ENCODE data around the gene KCNK1.

KCNK1 gene

GRCh38 chr1:233710031-233710430 is 96.1 kb downstream of the KCNK1 start:
- TF ChIP-seq, protein P1, sequence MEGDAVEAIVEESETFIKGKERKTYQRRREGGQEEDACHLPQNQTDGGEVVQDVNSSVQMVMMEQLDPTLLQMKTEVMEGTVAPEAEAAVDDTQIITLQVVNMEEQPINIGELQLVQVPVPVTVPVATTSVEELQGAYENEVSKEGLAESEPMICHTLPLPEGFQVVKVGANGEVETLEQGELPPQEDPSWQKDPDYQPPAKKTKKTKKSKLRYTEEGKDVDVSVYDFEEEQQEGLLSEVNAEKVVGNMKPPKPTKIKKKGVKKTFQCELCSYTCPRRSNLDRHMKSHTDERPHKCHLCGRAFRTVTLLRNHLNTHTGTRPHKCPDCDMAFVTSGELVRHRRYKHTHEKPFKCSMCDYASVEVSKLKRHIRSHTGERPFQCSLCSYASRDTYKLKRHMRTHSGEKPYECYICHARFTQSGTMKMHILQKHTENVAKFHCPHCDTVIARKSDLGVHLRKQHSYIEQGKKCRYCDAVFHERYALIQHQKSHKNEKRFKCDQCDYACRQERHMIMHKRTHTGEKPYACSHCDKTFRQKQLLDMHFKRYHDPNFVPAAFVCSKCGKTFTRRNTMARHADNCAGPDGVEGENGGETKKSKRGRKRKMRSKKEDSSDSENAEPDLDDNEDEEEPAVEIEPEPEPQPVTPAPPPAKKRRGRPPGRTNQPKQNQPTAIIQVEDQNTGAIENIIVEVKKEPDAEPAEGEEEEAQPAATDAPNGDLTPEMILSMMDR (IDR thresholded peaks at IDR 0.05; ENCODE audit: control insufficient read depth, extremely low read depth, insufficient read depth), result no peak
- H3K4me3 ChIP-seq (ENCODE audit: low read depth, low read length), result no peak overlapping the region
- DNase-seq (ENCODE audit: low read depth), result no peak

DNA sequence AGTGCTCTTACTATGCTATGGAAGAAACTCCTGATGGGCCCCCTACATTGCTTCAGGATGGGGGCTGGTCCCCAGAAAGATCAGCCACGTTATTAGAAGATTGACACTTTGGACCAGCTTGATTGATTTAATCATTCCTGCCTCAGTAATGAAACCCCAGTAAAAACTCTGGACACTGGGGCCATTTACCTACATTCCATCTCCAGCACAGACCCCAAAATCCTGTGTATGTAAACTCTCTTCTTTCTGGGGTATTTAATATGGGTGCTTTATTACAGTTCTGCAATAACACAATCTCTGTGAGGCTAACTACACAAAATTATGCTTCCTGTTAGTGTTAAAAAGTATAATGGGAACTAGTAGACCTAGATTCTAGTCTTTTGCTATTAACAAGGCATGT is 96.6 kb downstream of the KCNK1 start:
- no peak overlapping the region for H3K4me3 ChIP-seq (ENCODE audit: low read depth, low read length)
- TF ChIP-seq, protein P1 (IDR thresholded peaks at IDR 0.05; ENCODE audit: control insufficient read depth, extremely low read depth, insufficient read depth), result no peak
- no peak for DNase-seq (ENCODE audit: low read depth)

DNA sequence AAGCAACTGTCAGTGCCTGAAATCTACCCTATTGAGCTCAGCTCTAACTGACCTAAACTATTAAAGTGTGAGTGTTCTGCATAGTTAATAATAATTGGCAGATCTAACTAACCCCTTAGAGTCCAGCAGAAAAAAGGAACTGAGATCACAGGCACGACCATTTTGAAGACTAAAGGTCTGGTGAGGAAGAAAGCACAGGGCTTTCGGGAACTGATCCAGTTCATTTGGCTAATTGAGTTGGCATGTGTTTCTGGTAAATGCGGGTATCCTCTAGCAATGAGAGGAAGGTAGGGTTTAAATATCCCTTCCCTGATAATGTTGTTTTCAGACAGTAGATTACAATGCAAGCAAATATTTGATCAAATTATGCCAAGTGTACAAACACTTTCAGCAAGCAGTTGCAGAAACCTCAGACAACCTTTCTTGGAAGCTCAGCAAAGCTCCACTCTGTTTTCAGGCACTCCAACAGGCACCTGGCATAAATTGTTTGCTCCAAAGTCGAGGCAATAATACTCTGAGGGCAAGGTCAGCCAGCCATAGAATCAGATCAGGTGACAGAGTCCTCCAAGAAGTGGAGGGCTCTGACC is 100.8 kb downstream of the KCNK1 start:
- H3K4me3 ChIP-seq (ENCODE audit: low read depth, low read length), result no peak overlapping the region
- DNase-seq (ENCODE audit: low read depth), result peak; percentile 89
- TF ChIP-seq, protein P1 (IDR thresholded peaks at IDR 0.05; ENCODE audit: control insufficient read depth, extremely low read depth, insufficient read depth), result no peak

- no peak for DNase-seq (ENCODE audit: low read depth)
- H3K4me3 ChIP-seq (ENCODE audit: low read depth, low read length), result no peak overlapping the region
- TF ChIP-seq, protein P1 (IDR thresholded peaks at IDR 0.05; ENCODE audit: control insufficient read depth, extremely low read depth, insufficient read depth), result no peak
These were observed 104.2 kb downstream of the KCNK1 start for GRCh38 chr1:233718057-233718456.

GRCh38 chr1:233719655-233720341 is 105.9 kb downstream of the KCNK1 start:
- TF ChIP-seq, protein P1 (IDR thresholded peaks at IDR 0.05; ENCODE audit: control insufficient read depth, extremely low read depth, insufficient read depth), result no peak

GRCh38 chr1:233721004-233721595 is 107.2 kb downstream of the KCNK1 start:
- TF ChIP-seq, protein P1 (IDR thresholded peaks at IDR 0.05; ENCODE audit: control insufficient read depth, extremely low read depth, insufficient read depth), result no peak

More at GRCh38 chr1:233719655-233720341, 105.9 kb downstream of the KCNK1 start:
- DNase-seq (ENCODE audit: low read depth), result no peak
- H3K4me3 ChIP-seq (ENCODE audit: low read depth, low read length), result no peak overlapping the region

More at GRCh38 chr1:233721004-233721595, 107.2 kb downstream of the KCNK1 start:
- DNase-seq (ENCODE audit: low read depth), result no peak
- no peak overlapping the region for H3K4me3 ChIP-seq (ENCODE audit: low read depth, low read length)

All from LNCaP clone FGC (cell line).